Measurements from ENCODE around the gene CSH2.

The CSH2 gene

GRCh38 chr17:63834431-63835166, 38.9 kb downstream of the CSH2 start:
- no peak for DNase-seq (ENCODE audit: low read depth)

GRCh38 chr17:63833741-63834373, 39.6 kb downstream of the CSH2 start:
- no peak for DNase-seq (ENCODE audit: low read depth)

GRCh38 chr17:63833026-63833740, 40.3 kb downstream of the CSH2 start:
- DNase-seq (ENCODE audit: low read depth), result no peak

- DNase-seq (ENCODE audit: low read depth), result no peak
Measured at GRCh38 chr17:63832455-63832854, 41.0 kb downstream of the CSH2 start.

GRCh38 chr17:63832014-63832413, 41.5 kb downstream of the CSH2 start:
- DNase-seq (ENCODE audit: low read depth), result no peak

- no peak for DNase-seq (ENCODE audit: low read depth)
Measured at GRCh38 chr17:63831505-63831904, 42.0 kb downstream of the CSH2 start.

- no peak for DNase-seq (ENCODE audit: low read depth)
Measured at GRCh38 chr17:63830904-63831491, 42.5 kb downstream of the CSH2 start.

- DNase-seq (ENCODE audit: low read depth), result no peak
Measured at GRCh38 chr17:63830278-63830677, 43.2 kb downstream of the CSH2 start.

GRCh38 chr17:63828936-63829335, 44.5 kb downstream of the CSH2 start:
- DNase-seq (ENCODE audit: low read depth), result no peak

- no peak for DNase-seq (ENCODE audit: low read depth)
Measured at GRCh38 chr17:63827801-63828221, 45.7 kb downstream of the CSH2 start.

- peak; percentile 81 for DNase-seq (ENCODE audit: low read depth)
Measured at GRCh38 chr17:63827002-63827800, 46.3 kb downstream of the CSH2 start, which contains the start of the genes FTSJ3 and PSMC5. Gene FTSJ3 (minus strand): TSS chr17:63827663. CDS start chr17:63826902, 761 bp downstream. Gene PSMC5 (plus strand): TSS chr17:63827431. CDS start chr17:63827491, 60 bp downstream.

- no peak for DNase-seq (ENCODE audit: low read depth)
Measured at GRCh38 chr17:63826468-63827001, 46.9 kb downstream of the CSH2 start.

GRCh38 chr17:63824362-63824761, 49.1 kb downstream of the CSH2 start:
- no peak for DNase-seq (ENCODE audit: low read depth)

GRCh38 chr17:63823659-63824331, 49.7 kb downstream of the CSH2 start:
- no peak for DNase-seq (ENCODE audit: low read depth)

GRCh38 chr17:63822537-63822936, 50.9 kb downstream of the CSH2 start:
- DNase-seq (ENCODE audit: low read depth), result no peak
